ENCODE results near the gene KIFAP3.
"Not testable (repeated sequence)": the region's sequence is repeated elsewhere in the genome, so short reads cannot be mapped to it uniquely, and the experiment has no call there.

The KIFAP3 gene

DNA sequence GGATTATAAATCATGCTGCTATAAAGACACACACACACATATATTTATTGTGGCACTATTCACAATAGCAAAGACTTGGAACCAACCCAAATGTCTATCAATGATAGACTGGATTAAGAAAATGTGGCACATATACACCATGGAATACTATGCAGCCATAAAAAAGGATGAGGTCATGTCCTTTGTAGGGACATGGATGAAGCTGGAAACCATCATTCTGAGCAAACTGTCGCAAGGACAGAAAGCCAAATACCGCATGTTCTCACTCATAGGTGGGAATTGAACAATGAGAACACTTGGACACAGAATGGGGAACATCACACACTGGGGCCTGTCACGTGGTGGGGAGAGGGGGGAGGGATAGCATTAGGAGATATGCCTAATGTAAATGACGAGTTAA, 12.8 kb downstream of the KIFAP3 start:
- H3K36me3 ChIP-seq (ENCODE audit: control insufficient read depth in 1 of 2, insufficient read depth in 2 of 2, low read length in 2 of 2); H3K27me3 ChIP-seq (ENCODE audit: low read depth, low read length); H3K9me3 ChIP-seq (ENCODE audit: control insufficient read depth in 1 of 2, low read length in 2 of 2); H3K4me1 ChIP-seq (ENCODE audit: control insufficient read depth in 1 of 2, insufficient read depth in 2 of 2, low read length in 2 of 2); H3K27ac ChIP-seq (ENCODE audit: low read length); H3K4me3 ChIP-seq (ENCODE audit: low read depth in 1 of 2, low read length in 2 of 2): not testable (repeated sequence)

- not testable (repeated sequence) for H3K4me1 ChIP-seq (ENCODE audit: control insufficient read depth in 1 of 2, insufficient read depth in 2 of 2, low read length in 2 of 2); H3K27me3 ChIP-seq (ENCODE audit: low read depth, low read length); H3K36me3 ChIP-seq (ENCODE audit: control insufficient read depth in 1 of 2, insufficient read depth in 2 of 2, low read length in 2 of 2); H3K4me3 ChIP-seq (ENCODE audit: low read depth in 1 of 2, low read length in 2 of 2); H3K27ac ChIP-seq (ENCODE audit: low read length); H3K9me3 ChIP-seq (ENCODE audit: control insufficient read depth in 1 of 2, low read length in 2 of 2)
Observed at GRCh38 chr1:170060015-170060520, 14.4 kb downstream of the KIFAP3 start.

DNA sequence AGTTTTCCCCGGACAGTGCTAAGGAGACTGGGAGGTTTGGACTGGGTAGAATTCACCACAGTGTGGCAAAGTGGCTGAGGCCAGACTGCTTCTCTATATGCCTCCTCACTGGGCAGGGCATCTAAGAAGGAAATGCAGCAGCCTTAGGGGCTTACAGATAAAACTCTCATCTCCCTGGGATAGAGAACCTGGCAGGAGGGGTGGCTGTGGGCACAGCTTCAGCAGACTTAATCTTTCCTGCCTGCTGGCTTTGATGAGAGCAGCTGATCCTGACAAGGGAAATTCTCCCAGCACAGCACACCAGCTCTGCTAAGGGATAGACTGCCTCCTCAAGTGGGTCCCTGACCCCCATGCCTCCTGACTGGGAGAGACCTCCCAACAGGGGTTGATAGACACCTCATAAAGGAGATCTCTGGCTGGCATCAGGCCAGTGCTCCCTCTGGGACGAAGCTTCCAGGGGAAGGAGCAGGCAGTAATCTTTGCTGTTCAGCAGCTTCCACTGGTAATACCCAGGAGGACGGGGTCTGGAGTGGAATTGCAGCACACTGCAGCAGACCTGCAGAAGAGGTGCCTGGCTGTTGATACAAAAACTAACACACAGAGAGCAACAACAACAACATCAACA, 25.2 kb downstream of the KIFAP3 start:
- no peaks in the 10 kb centered on the region for H3K9me3 ChIP-seq (ENCODE audit: control insufficient read depth in 1 of 2, low read length in 2 of 2)
- peaks cover 3 to 18% of the 10 kb centered on the region in 2 donors for H3K36me3 ChIP-seq (ENCODE audit: control insufficient read depth in 1 of 2, insufficient read depth in 2 of 2, low read length in 2 of 2)
- H3K4me1 ChIP-seq (ENCODE audit: control insufficient read depth in 1 of 2, insufficient read depth in 2 of 2, low read length in 2 of 2): no peaks in the 10 kb centered on the region
- no peaks in the 10 kb centered on the region for H3K27me3 ChIP-seq (ENCODE audit: low read depth, low read length)
- no peak overlapping the region for H3K4me3 ChIP-seq (ENCODE audit: low read depth in 1 of 2, low read length in 2 of 2)
- H3K27ac ChIP-seq (ENCODE audit: low read length): no peak overlapping the region

DNA sequence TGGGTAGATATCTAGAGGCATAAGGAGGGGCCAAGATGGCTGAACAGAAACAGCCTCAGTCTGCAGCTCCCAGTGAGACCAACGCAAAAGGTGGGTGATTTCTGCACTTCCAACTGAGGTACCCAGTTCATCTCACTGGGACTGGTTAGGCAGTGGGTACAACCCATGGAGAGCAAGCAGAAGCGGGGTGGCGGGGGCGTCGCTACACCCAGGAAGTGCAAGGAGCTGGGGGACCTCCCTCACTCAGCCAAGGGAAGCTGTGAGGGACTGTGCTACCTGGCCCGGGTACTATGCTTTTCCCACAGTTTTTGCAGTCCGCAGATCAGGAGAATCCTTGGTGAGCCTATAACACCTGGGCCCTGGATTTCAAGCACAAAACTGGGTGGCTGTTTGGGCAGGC, 26.0 kb downstream of the KIFAP3 start:
- no peak overlapping the region for H3K4me3 ChIP-seq (ENCODE audit: low read depth in 1 of 2, low read length in 2 of 2)
- no peak overlapping the region for H3K27ac ChIP-seq (ENCODE audit: low read length)
- no peaks in the 10 kb centered on the region for H3K9me3 ChIP-seq (ENCODE audit: control insufficient read depth in 1 of 2, low read length in 2 of 2)
- peaks cover 3 to 25% of the 10 kb centered on the region in 2 donors for H3K36me3 ChIP-seq (ENCODE audit: control insufficient read depth in 1 of 2, insufficient read depth in 2 of 2, low read length in 2 of 2)
- no peaks in the 10 kb centered on the region for H3K27me3 ChIP-seq (ENCODE audit: low read depth, low read length)
- no peaks in the 10 kb centered on the region for H3K4me1 ChIP-seq (ENCODE audit: control insufficient read depth in 1 of 2, insufficient read depth in 2 of 2, low read length in 2 of 2)

GRCh38 chr1:170044187-170044586, 30.3 kb downstream of the KIFAP3 start:
- H3K4me3 ChIP-seq (ENCODE audit: low read depth in 1 of 2, low read length in 2 of 2): no peak overlapping the region
- no peaks in the 10 kb centered on the region for H3K27me3 ChIP-seq (ENCODE audit: low read depth, low read length)
- H3K4me1 ChIP-seq (ENCODE audit: control insufficient read depth in 1 of 2, insufficient read depth in 2 of 2, low read length in 2 of 2): no peaks in the 10 kb centered on the region
- peaks cover 3 to 41% of the 10 kb centered on the region in 2 donors for H3K36me3 ChIP-seq (ENCODE audit: control insufficient read depth in 1 of 2, insufficient read depth in 2 of 2, low read length in 2 of 2)
- H3K27ac ChIP-seq (ENCODE audit: low read length): no peak overlapping the region
- no peaks in the 10 kb centered on the region for H3K9me3 ChIP-seq (ENCODE audit: control insufficient read depth in 1 of 2, low read length in 2 of 2)

GRCh38 chr1:170041423-170042192, 32.9 kb downstream of the KIFAP3 start:
- Histone ChIP-seq H3K9me3 (ENCODE audit: control insufficient read depth in 1 of 2, low read length in 2 of 2) (no peaks in the 10 kb centered on the region), H3K4me3 (ENCODE audit: low read depth in 1 of 2, low read length in 2 of 2) (no peak overlapping the region), H3K4me1 (ENCODE audit: control insufficient read depth in 1 of 2, insufficient read depth in 2 of 2, low read length in 2 of 2) (no peaks in the 10 kb centered on the region), H3K27me3 (ENCODE audit: low read depth, low read length) (no peaks in the 10 kb centered on the region), H3K27ac (ENCODE audit: low read length) (no peak overlapping the region), H3K36me3 (ENCODE audit: control insufficient read depth in 1 of 2, insufficient read depth in 2 of 2, low read length in 2 of 2) (peaks cover 12 to 41% of the 10 kb centered on the region in 2 donors)

DNA sequence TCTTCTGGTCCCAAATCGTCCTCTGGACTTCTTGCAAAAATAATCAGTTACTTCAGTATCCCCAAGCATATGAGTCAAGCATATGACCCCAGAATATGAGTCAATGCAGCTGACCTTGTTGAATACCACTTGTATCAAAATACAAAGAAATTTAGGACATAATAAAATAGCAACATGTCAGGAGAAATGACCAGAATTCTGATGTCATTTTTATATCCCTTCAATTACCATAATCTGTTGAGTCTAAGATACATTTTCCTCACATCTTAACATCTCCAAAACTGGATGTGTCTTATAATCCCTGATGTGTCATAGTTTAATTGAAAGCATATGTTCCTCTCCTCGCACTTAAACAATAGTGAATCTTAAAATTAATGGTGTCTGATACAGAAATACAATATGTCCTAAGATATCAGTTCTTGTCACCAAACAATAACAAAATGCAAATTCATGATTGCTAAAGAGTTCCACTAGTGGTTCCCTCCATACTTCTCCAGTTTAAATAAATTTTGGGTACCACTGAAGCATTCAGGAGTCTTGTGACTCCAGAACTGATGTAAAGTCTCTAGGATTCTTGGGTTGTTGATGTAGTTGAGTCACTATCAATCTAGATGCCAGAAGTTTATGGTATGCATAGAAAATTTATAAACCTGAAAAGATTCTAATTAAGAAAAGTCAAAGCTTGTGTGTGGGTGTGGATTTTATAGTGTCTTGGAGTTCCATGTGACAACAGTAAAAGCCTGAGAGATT, 41.8 kb downstream of the KIFAP3 start:
- Histone ChIP-seq H3K27me3 (ENCODE audit: low read depth, low read length) (no peaks in the 10 kb centered on the region), H3K36me3 (ENCODE audit: control insufficient read depth in 1 of 2, insufficient read depth in 2 of 2, low read length in 2 of 2) (peaks cover 2 to 9% of the 10 kb centered on the region in 2 donors), H3K27ac (ENCODE audit: low read length) (no peak overlapping the region), H3K4me3 (ENCODE audit: low read depth in 1 of 2, low read length in 2 of 2) (no peak overlapping the region), H3K9me3 (ENCODE audit: control insufficient read depth in 1 of 2, low read length in 2 of 2) (peaks cover under 1 to 3% of the 10 kb centered on the region in 2 donors), H3K4me1 (ENCODE audit: control insufficient read depth in 1 of 2, insufficient read depth in 2 of 2, low read length in 2 of 2) (no peaks in the 10 kb centered on the region)

DNA sequence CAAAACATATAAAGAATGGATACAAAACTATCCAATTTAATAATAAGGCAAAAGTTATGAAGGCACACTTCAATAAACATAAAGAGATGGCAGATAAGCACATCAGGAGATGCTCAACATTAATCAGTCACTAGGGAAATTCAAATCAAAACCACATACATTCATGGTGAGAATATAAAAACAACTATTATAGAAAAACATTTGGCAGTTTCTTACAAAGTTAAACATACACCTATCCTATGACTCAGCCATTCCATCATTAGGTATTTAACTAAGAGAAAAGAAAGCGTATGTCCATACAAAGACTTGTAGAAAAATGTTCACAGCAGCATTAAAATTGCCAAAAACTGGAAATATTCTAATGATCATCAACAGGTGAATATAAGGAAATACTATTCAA, 44.3 kb downstream of the KIFAP3 start:
- Histone ChIP-seq H3K36me3 (ENCODE audit: control insufficient read depth in 1 of 2, insufficient read depth in 2 of 2, low read length in 2 of 2) (peaks cover 0 to 8% of the 10 kb centered on the region in 2 donors), H3K4me3 (ENCODE audit: low read depth in 1 of 2, low read length in 2 of 2) (no peak overlapping the region), H3K9me3 (ENCODE audit: control insufficient read depth in 1 of 2, low read length in 2 of 2) (peaks cover 3 to 6% of the 10 kb centered on the region in 2 donors), H3K27ac (ENCODE audit: low read length) (no peak overlapping the region), H3K4me1 (ENCODE audit: control insufficient read depth in 1 of 2, insufficient read depth in 2 of 2, low read length in 2 of 2) (no peaks in the 10 kb centered on the region), H3K27me3 (ENCODE audit: low read depth, low read length) (no peaks in the 10 kb centered on the region)

DNA sequence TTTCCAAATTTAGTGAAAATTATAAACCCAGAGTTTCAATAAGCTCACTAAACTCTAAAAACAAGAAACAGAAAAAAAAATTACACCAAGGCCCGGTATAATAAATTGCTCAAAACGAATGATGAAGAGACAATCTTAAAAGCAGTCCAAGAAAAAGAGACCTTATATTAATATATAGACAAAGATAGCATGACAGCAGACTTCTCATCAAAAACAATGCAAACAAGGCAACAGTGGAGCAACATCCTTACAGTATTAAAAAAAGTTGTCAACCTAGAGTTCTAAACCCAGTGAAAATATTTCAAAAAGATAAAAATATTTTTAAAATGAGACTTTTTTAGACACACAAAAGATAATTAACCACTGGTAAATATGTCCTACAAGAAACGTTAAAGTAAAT, 46.7 kb downstream of the KIFAP3 start:
- peaks cover 3 to 6% of the 10 kb centered on the region in 2 donors for H3K9me3 ChIP-seq (ENCODE audit: control insufficient read depth in 1 of 2, low read length in 2 of 2)
- H3K27ac ChIP-seq (ENCODE audit: low read length): no peak overlapping the region
- no peak overlapping the region for H3K4me3 ChIP-seq (ENCODE audit: low read depth in 1 of 2, low read length in 2 of 2)
- no peaks in the 10 kb centered on the region for H3K4me1 ChIP-seq (ENCODE audit: control insufficient read depth in 1 of 2, insufficient read depth in 2 of 2, low read length in 2 of 2)
- peaks cover 0 to 12% of the 10 kb centered on the region in 2 donors for H3K36me3 ChIP-seq (ENCODE audit: control insufficient read depth in 1 of 2, insufficient read depth in 2 of 2, low read length in 2 of 2)
- no peaks in the 10 kb centered on the region for H3K27me3 ChIP-seq (ENCODE audit: low read depth, low read length)

GRCh38 chr1:170020859-170021258, 53.6 kb downstream of the KIFAP3 start:
- H3K4me1 ChIP-seq (ENCODE audit: control insufficient read depth in 1 of 2, insufficient read depth in 2 of 2, low read length in 2 of 2): no peaks in the 10 kb centered on the region
- H3K4me3 ChIP-seq (ENCODE audit: low read depth in 1 of 2, low read length in 2 of 2): no peak overlapping the region
- H3K27ac ChIP-seq (ENCODE audit: low read length): no peak overlapping the region
- H3K36me3 ChIP-seq (ENCODE audit: control insufficient read depth in 1 of 2, insufficient read depth in 2 of 2, low read length in 2 of 2): peaks cover 4 to 21% of the 10 kb centered on the region in 2 donors
- H3K27me3 ChIP-seq (ENCODE audit: low read depth, low read length): no peaks in the 10 kb centered on the region
- H3K9me3 ChIP-seq (ENCODE audit: control insufficient read depth in 1 of 2, low read length in 2 of 2): peaks cover 0 to 5% of the 10 kb centered on the region in 2 donors

GRCh38 chr1:170017478-170017877, 57.0 kb downstream of the KIFAP3 start:
- Histone ChIP-seq H3K9me3 (ENCODE audit: control insufficient read depth in 1 of 2, low read length in 2 of 2) (peaks cover 0 to 5% of the 10 kb centered on the region in 2 donors), H3K27ac (ENCODE audit: low read length) (no peak overlapping the region), H3K27me3 (ENCODE audit: low read depth, low read length) (no peaks in the 10 kb centered on the region), H3K36me3 (ENCODE audit: control insufficient read depth in 1 of 2, insufficient read depth in 2 of 2, low read length in 2 of 2) (peaks cover 10 to 23% of the 10 kb centered on the region in 2 donors), H3K4me3 (ENCODE audit: low read depth in 1 of 2, low read length in 2 of 2) (no peak overlapping the region), H3K4me1 (ENCODE audit: control insufficient read depth in 1 of 2, insufficient read depth in 2 of 2, low read length in 2 of 2) (no peaks in the 10 kb centered on the region)
